ENCODE data around the gene RASGRF1. TPM values are rescaled to one million over a fixed set of nuclear protein-coding genes. Genes with fewer than 3 reads are reported as not detected.

RASGRF1 gene
- total RNA-seq, 1 donor from 2014 or later = not detected

DNA sequence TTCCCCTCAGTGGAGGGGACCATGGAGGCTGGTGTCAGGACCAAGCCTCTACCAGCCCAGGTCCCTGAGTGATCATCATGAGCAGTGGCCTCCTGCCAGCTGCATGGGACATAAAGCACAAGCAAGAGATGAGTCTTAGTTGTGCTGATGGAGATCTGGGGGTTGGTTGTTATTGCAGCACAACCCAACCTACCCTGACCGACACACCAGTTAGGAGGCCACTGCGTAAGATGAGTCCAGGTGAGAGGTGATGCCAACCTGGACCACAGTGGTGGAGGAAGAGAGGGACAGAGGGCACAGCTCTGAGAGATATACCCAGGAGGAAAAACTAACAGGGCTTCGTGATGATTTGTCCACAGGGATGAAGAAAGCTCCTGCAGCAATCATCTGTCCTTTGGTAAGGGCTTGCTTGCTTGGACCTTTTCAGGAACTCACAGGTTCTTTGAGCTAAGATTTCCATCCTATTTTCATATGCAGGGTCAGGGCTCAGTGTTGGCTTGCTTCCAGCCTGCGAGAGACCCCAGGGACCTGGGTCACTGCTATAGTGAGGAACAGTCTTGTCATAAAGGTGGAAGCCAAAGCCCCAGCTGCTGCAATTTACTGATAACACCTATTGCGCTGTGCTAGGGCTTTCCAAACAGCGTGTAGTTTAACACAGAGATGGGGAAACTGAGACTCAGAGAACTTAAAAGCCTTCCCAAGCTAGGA lies 8.1 kb downstream of the RASGRF1 start:
- DNase-seq (ENCODE audit: low spot score) = no peak
- Mint-ChIP-seq H3K36me3 (ENCODE audit: low read depth, unreplicated experiment) (no peaks in the 10 kb centered on the region), H3K27me3 (ENCODE audit: unreplicated experiment) (peaks cover 15% of the 10 kb centered on the region), H3K4me3 (ENCODE audit: unreplicated experiment) (no peak overlapping the region), H3K27ac (ENCODE audit: unreplicated experiment) (no peak overlapping the region), H3K4me1 (ENCODE audit: unreplicated experiment) (peaks cover 9% of the 10 kb centered on the region), H3K9me3 (ENCODE audit: unreplicated experiment) (no peaks in the 10 kb centered on the region)
- TF ChIP-seq, protein P1, sequence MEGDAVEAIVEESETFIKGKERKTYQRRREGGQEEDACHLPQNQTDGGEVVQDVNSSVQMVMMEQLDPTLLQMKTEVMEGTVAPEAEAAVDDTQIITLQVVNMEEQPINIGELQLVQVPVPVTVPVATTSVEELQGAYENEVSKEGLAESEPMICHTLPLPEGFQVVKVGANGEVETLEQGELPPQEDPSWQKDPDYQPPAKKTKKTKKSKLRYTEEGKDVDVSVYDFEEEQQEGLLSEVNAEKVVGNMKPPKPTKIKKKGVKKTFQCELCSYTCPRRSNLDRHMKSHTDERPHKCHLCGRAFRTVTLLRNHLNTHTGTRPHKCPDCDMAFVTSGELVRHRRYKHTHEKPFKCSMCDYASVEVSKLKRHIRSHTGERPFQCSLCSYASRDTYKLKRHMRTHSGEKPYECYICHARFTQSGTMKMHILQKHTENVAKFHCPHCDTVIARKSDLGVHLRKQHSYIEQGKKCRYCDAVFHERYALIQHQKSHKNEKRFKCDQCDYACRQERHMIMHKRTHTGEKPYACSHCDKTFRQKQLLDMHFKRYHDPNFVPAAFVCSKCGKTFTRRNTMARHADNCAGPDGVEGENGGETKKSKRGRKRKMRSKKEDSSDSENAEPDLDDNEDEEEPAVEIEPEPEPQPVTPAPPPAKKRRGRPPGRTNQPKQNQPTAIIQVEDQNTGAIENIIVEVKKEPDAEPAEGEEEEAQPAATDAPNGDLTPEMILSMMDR (IDR thresholded peaks at IDR 0.05; ENCODE audit: unreplicated experiment) = no peak

DNA sequence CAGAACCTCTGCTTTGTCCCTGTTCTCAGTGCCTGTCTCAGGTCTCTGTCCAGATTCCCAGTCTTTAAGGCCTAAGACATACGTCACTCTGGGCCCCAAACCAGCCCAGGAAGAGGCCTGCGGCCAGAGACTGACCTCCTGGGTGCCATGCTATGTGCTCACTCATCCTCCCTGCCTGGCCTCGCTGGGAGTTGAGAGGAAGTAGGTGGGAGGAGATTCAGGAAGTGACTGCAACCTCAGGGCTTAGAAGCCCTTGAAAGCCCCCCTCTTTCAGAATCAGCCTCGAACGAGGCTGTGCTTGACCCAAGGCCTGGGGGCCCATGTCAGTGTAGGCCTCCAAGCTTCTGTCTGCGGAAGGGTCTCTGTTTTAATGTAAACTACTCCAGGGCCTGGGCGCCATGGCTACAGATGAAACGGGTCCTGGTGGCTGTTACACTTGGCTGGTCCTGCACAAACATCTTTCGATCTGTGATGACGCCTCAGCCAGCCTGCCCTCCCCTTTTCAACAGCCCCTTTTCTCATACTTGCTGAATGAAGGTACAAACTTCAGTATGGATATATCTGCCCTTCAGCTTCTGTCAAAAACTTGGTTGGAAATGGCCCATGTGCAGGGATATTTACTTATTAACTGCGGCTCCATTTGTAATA lies 11.7 kb downstream of the RASGRF1 start:
- DNase-seq (ENCODE audit: low spot score) = no peak
- Mint-ChIP-seq H3K27me3 (ENCODE audit: unreplicated experiment) (peaks cover 8% of the 10 kb centered on the region), H3K27ac (ENCODE audit: unreplicated experiment) (no peak overlapping the region), H3K36me3 (ENCODE audit: low read depth, unreplicated experiment) (no peaks in the 10 kb centered on the region), H3K4me1 (ENCODE audit: unreplicated experiment) (peaks cover 9% of the 10 kb centered on the region), H3K4me3 (ENCODE audit: unreplicated experiment) (no peak overlapping the region), H3K9me3 (ENCODE audit: unreplicated experiment) (no peaks in the 10 kb centered on the region)
- TF ChIP-seq, protein P1 (IDR thresholded peaks at IDR 0.05; ENCODE audit: unreplicated experiment) = no peak

DNA sequence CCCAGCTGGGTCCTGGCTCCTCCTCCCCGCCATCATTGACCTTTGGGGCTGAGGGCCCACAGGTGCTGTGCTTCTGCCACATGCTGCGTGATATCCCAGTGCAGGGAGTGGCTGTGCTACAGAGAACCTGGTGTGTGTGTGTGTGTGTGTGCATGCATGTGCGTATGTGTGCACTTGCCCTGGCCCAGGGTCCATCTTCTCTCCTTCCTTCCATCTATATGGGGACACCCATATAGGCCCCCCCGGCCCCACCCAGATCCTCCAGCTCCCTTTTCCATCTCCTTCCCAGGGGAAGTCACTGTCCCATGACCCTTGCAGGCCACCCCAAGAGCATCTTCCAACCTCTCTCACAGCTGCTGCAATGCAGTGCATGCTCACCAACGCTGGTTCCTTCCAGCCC lies 12.6 kb downstream of the RASGRF1 start:
- H3K9me3 Mint-ChIP-seq (ENCODE audit: unreplicated experiment) = no peaks in the 10 kb centered on the region
- H3K4me3 Mint-ChIP-seq (ENCODE audit: unreplicated experiment) = no peak overlapping the region
- no peak for DNase-seq (ENCODE audit: low spot score)
- TF ChIP-seq, protein P1 (IDR thresholded peaks at IDR 0.05; ENCODE audit: unreplicated experiment) = no peak
- H3K27ac Mint-ChIP-seq (ENCODE audit: unreplicated experiment) = no peak overlapping the region
- no peaks in the 10 kb centered on the region for H3K36me3 Mint-ChIP-seq (ENCODE audit: low read depth, unreplicated experiment)
- peaks cover 9% of the 10 kb centered on the region for H3K4me1 Mint-ChIP-seq (ENCODE audit: unreplicated experiment)
- H3K27me3 Mint-ChIP-seq (ENCODE audit: unreplicated experiment) = peaks cover 8% of the 10 kb centered on the region

DNA sequence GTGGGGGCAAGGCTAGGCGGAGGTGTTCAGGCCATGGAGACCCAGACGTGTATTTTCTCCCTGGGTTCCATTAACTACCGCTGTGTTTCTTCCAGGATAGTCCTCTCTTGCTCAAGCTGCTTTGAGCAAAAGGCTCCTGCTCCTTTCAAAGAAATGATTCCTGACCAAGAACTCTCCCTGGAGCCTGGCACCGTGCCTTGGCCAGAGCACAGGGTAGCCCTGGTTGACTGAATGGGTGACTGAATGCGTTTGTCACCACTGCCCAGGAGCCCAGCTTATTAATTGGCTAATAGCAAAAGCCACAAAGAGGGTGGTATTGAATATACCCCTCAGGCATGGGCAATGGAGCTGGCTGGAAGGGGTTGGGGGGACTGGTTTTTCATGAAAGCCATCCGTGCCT lies 13.9 kb downstream of the RASGRF1 start:
- peaks cover 8% of the 10 kb centered on the region for H3K27me3 Mint-ChIP-seq (ENCODE audit: unreplicated experiment)
- H3K9me3 Mint-ChIP-seq (ENCODE audit: unreplicated experiment) = no peaks in the 10 kb centered on the region
- no peak overlapping the region for H3K4me3 Mint-ChIP-seq (ENCODE audit: unreplicated experiment)
- DNase-seq (ENCODE audit: low spot score) = no peak
- H3K36me3 Mint-ChIP-seq (ENCODE audit: low read depth, unreplicated experiment) = no peaks in the 10 kb centered on the region
- no peak overlapping the region for H3K27ac Mint-ChIP-seq (ENCODE audit: unreplicated experiment)
- TF ChIP-seq, protein P1 (IDR thresholded peaks at IDR 0.05; ENCODE audit: unreplicated experiment) = no peak
- peaks cover 9% of the 10 kb centered on the region for H3K4me1 Mint-ChIP-seq (ENCODE audit: unreplicated experiment)

DNA sequence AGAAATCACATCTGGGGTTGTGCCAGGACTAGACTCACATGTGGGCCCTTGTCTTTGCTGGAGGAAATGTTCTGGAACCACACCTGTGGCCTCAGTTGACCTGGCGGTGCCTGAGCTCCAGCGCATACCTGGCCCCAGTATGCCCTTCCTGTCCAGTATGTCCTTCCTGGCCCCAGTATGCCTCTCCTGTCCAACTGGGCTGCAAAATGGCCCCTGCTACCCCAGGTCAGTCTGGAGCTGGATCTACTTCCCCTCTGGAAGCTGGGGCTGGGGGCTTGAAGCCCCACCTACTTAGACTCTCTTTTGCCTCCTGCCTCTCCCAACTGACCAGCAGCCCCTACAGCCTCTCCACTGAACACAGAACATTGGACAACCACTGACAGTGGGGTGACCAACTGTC lies 15.3 kb downstream of the RASGRF1 start:
- Mint-ChIP-seq H3K36me3 (ENCODE audit: low read depth, unreplicated experiment) (no peaks in the 10 kb centered on the region), H3K9me3 (ENCODE audit: unreplicated experiment) (no peaks in the 10 kb centered on the region), H3K27me3 (ENCODE audit: unreplicated experiment) (peaks cover 5% of the 10 kb centered on the region), H3K4me1 (ENCODE audit: unreplicated experiment) (peaks cover 9% of the 10 kb centered on the region), H3K27ac (ENCODE audit: unreplicated experiment) (no peak overlapping the region), H3K4me3 (ENCODE audit: unreplicated experiment) (no peak overlapping the region)
- DNase-seq (ENCODE audit: low spot score) = no peak
- TF ChIP-seq, protein P1 (IDR thresholded peaks at IDR 0.05; ENCODE audit: unreplicated experiment) = no peak
